ENCODE data around the gene GIPR. TPM values are rescaled to one million over a fixed set of nuclear protein-coding genes. Genes with fewer than 3 reads are reported as not detected.

The GIPR gene
- total and polyA plus RNA-seq, 2 of the 13 experiments (the other 11 are each of a cell fraction or from before 2014, with no cell fraction given): 0.15 to 1.2 TPM

DNA sequence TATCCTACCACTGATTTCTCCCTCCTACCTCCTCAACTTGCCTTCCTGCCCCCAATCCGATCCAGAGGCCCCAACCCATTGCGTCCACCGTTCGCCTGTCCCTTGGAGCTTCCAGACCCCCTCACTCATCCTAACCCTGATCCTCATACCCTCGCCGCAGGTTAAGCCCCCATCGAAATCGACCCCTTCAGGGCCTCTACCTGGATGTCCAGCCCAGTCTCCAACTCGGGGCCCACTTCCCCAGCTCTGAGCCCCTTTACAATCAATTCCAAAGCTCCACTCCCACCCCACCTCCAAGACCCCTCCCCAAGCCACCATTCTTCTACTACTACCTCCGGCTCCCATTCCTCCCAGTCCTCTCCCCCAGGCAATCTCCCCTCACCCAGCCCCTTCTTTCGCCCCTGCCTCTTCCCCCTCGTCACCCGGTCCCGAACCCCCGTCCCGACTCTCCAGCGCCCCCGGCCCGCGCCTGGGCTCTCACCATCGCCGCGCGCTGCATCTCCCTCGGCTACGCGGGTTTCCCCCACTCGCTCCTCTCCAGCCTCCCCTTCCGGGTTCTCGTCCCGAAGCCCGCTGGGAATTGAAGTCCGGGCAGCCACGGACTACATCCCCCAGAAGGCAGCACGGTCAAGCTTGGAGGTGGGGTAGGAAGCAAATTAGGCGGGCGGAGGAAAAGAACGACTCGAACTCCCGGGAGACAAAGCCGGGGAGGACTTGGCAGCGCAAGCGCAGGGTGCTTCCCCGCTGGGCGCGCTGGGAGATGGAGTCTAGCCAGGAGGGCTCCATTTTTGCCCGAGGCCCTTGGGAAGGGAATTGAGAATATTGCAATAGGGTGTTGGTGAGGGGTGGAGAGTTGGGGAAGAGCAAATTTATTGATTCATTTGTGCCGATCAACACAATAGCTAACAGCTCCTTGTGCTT lies 62.6 kb downstream of the GIPR start, which contains the start of gene FBXO46 (continued):
- TF ChIP-seq AKNA (CRISPR knock-in tag; IDR thresholded peaks at IDR 0.05; ENCODE audit: borderline replicate concordance): no peak
- TF ChIP-seq CBFB (CRISPR knock-in tag; IDR thresholded peaks at IDR 0.05): no peak
- no peak; the same call in 1 of the 2 replicates for TF ChIP-seq ZSCAN31 (CRISPR knock-in tag; IDR thresholded peaks at IDR 0.05; ENCODE audit: low read depth)
- TF ChIP-seq ZNF891 (CRISPR knock-in tag; IDR thresholded peaks at IDR 0.05): no peak
- TF ChIP-seq ZKSCAN1 (IDR thresholded peaks at IDR 0.05; ENCODE audit: low read length): no peak
- no peak for TF ChIP-seq ZFP62 (CRISPR knock-in tag; IDR thresholded peaks at IDR 0.05)
- TF ChIP-seq ZFX (CRISPR knock-in tag; IDR thresholded peaks at IDR 0.05; ENCODE audit: low read depth): peak; percentile 74
- peak; percentile 89 for TF ChIP-seq ZNF563 (CRISPR knock-in tag; IDR thresholded peaks at IDR 0.05)
- TF ChIP-seq STAT5B (CRISPR knock-in tag; IDR thresholded peaks at IDR 0.05): no peak
- TF ChIP-seq IRX3 (CRISPR knock-in tag; IDR thresholded peaks at IDR 0.05; ENCODE audit: borderline replicate concordance, low read depth): no peak
- TF ChIP-seq, protein P1, sequence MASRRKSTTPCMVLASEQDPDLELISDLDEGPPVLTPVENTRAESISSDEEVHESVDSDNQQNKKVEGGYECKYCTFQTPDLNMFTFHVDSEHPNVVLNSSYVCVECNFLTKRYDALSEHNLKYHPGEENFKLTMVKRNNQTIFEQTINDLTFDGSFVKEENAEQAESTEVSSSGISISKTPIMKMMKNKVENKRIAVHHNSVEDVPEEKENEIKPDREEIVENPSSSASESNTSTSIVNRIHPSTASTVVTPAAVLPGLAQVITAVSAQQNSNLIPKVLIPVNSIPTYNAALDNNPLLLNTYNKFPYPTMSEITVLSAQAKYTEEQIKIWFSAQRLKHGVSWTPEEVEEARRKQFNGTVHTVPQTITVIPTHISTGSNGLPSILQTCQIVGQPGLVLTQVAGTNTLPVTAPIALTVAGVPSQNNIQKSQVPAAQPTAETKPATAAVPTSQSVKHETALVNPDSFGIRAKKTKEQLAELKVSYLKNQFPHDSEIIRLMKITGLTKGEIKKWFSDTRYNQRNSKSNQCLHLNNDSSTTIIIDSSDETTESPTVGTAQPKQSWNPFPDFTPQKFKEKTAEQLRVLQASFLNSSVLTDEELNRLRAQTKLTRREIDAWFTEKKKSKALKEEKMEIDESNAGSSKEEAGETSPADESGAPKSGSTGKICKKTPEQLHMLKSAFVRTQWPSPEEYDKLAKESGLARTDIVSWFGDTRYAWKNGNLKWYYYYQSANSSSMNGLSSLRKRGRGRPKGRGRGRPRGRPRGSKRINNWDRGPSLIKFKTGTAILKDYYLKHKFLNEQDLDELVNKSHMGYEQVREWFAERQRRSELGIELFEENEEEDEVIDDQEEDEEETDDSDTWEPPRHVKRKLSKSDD (CRISPR knock-in tag; IDR thresholded peaks at IDR 0.05; ENCODE audit: low read depth): no peak
- TF ChIP-seq ZNF34 (CRISPR knock-in tag; IDR thresholded peaks at IDR 0.05; ENCODE audit: borderline replicate concordance): 0 out of 2 replicates have a peak, but pooled peaks have one; percentile 51
- no peak for TF ChIP-seq MTA3 (CRISPR knock-in tag; IDR thresholded peaks at IDR 0.05)
- TF ChIP-seq TMF1 (CRISPR knock-in tag; IDR thresholded peaks at IDR 0.05; ENCODE audit: low read depth): 0 out of 2 replicates have a peak, but pooled peaks have one; percentile 34
- TF ChIP-seq ZSCAN12 (CRISPR knock-in tag; IDR thresholded peaks at IDR 0.05): no peak
- no peak for TF ChIP-seq TAF15 (IDR thresholded peaks at IDR 0.05; ENCODE audit: low read depth, low read length, poor library complexity, severe bottlenecking)
- no peak for TF ChIP-seq EED (CRISPR knock-in tag; IDR thresholded peaks at IDR 0.05)
- TF ChIP-seq NPAS2 (CRISPR knock-in tag; IDR thresholded peaks at IDR 0.05; ENCODE audit: borderline replicate concordance): no peak
- no peak for TF ChIP-seq ADNP (CRISPR knock-in tag; IDR thresholded peaks at IDR 0.05)
- TF ChIP-seq KLF11 (CRISPR knock-in tag; IDR thresholded peaks at IDR 0.05): no peak
- no peak for TF ChIP-seq ZNF546 (CRISPR knock-in tag; conservative IDR thresholded peaks at IDR 0.05)
- TF ChIP-seq NR2F6 (IDR thresholded peaks at IDR 0.05): no peak
- peak; percentile 6; the same call in 1 of the 2 replicates for TF ChIP-seq NR2F6 (CRISPR knock-in tag; IDR thresholded peaks at IDR 0.05)
- TF ChIP-seq CCAR2 (optimal IDR thresholded peaks at IDR 0.05; ENCODE audit: low read depth, low read length): no peak
